HG02763 (cell line): ENCODE measurements around the gene TNFRSF12A.

Experiments used
- ATAC-seq: cut with Tn5 transposase; IDR thresholded peaks from one replicate; pipeline ENCODE4 v1.9.1; 2021; ENCODE audit warnings: mild to moderate bottlenecking, moderate library complexity; ENCODE audit not compliant: unreplicated experiment

TNFRSF12A gene

GRCh38 chr16:3020247-3020603, at the start of gene TNFRSF12A:
TSS of gene TNFRSF12A (plus strand) at chr16:3020368. CDS start at chr16:3020398, 30 bp downstream.
- no peak for ATAC-seq

GRCh38 chr16:2970563-2970962, 49.6 kb upstream of the TNFRSF12A start:
- ATAC-seq = no peak

GRCh38 chr16:2971134-2971984, 48.8 kb upstream of the TNFRSF12A start:
- no peak for ATAC-seq

- no peak for ATAC-seq
Observed at GRCh38 chr16:2971985-2972784, 48.0 kb upstream of the TNFRSF12A start.

- no peak for ATAC-seq
Observed at GRCh38 chr16:2973093-2973492, 47.1 kb upstream of the TNFRSF12A start.

- ATAC-seq = no peak
Observed at GRCh38 chr16:2973605-2974318, 46.4 kb upstream of the TNFRSF12A start.

GRCh38 chr16:2974319-2975056, 45.7 kb upstream of the TNFRSF12A start:
- no peak for ATAC-seq

GRCh38 chr16:2975161-2975795, 44.9 kb upstream of the TNFRSF12A start:
- ATAC-seq = no peak

- ATAC-seq = no peak
Observed at GRCh38 chr16:2976201-2976600, 44.0 kb upstream of the TNFRSF12A start.

- ATAC-seq = no peak
Observed at GRCh38 chr16:2976673-2977072, 43.5 kb upstream of the TNFRSF12A start.

GRCh38 chr16:2977440-2977839, 42.7 kb upstream of the TNFRSF12A start:
- ATAC-seq = no peak

- ATAC-seq = peak; percentile 7
Observed at GRCh38 chr16:2979669-2980226, 40.4 kb upstream of the TNFRSF12A start.

- ATAC-seq = peak; percentile 74
Observed at GRCh38 chr16:2980227-2981176, 39.7 kb upstream of the TNFRSF12A start, which contains the start of gene PKMYT1. TSS of gene PKMYT1 (minus strand) at chr16:2980446. CDS start at chr16:2979657, 789 bp downstream.

GRCh38 chr16:2981177-2981898, 38.8 kb upstream of the TNFRSF12A start:
- no peak for ATAC-seq

GRCh38 chr16:2981899-2982250, 38.3 kb upstream of the TNFRSF12A start:
- ATAC-seq = no peak

- no peak for ATAC-seq
Observed at GRCh38 chr16:2982402-2982801, 37.8 kb upstream of the TNFRSF12A start.

GRCh38 chr16:2983706-2984136, 36.4 kb upstream of the TNFRSF12A start:
- peak; percentile 40 for ATAC-seq

- ATAC-seq = no peak
Observed at GRCh38 chr16:2985462-2985861, 34.7 kb upstream of the TNFRSF12A start.
